Heart left ventricle (tissue), 13 donors: ENCODE measurements around the gene DNAI2.

Experiments
- CTCF ChIP-seq, 12 donors: fragments of 200-600 bp; sonication (generic) in 4 of 12; IDR thresholded peaks; one replicate each; pipeline versions ENCODE4 v1.5.0 to v1.8.0; 2018 to 2022; ENCODE audit warnings: antibody characterized with exemption in 12 of 12, mild to moderate bottlenecking in 5 of 12
- POLR2A ChIP-seq, 2 donors: fragments of 450-650 bp; IDR thresholded peaks; one replicate each; pipeline ENCODE4 v1.6.1; 2017; ENCODE audit warnings: antibody characterized with exemption in 2 of 2, mild to moderate bottlenecking in 2 of 2, moderate library complexity in 2 of 2
- donor health status: ischemic (EF 13 %, LVEDD 7.1; RV severe dilation, severe dysfunction).
- donor health status: DM: no; HTN: yes; CAD: no.
- donor health status: DM: no; HTN: no; CAD: no.
- donor health status: ischemic (EF 25% LVEDD 6.9; RV normal size, moderate dysfunction).
- donor health status: ischemic (EF 25% LVEDD 5.7; RV mildly dilated, moderate dysfunction).
- donor health status: ischemic (EF 35%, LVEDD 5.7; RV mildly dilated, moderate dysfunction).
- donor health status: nonischemic (EF 11% LVEDD 7.7; RV severe dilation, severe dysfunction).
- donor health status: DM: yes; HTN: yes; CAD: no.
- donor health status: PGD.
- donor health status: ischemic (EF 29% LVEDD 5.4; RV normal size, mild dysfunction).
- donor health status: nonischemic (EF 23%, LVEDD 6.1; RV moderate dilation, normal function).

- TF ChIP-seq POLR2A (IDR thresholded peaks at IDR 0.05): no peak
- no peak for TF ChIP-seq CTCF (IDR thresholded peaks at IDR 0.05)
Observed at GRCh38 chr17:74253036-74253435, 21.0 kb upstream of the DNAI2 start.
